HG03521 (cell line): Measurements from ENCODE around the gene MYRFL.
"Not testable (repeated sequence)": the region's sequence is repeated elsewhere in the genome, so short reads cannot be mapped to it uniquely, and the experiment has no call there.

Experiments used
- ATAC-seq: cut with Tn5 transposase; IDR thresholded peaks from one replicate; pipeline ENCODE4 v1.9.1; 2021; ENCODE audit warnings: mild to moderate bottlenecking, moderate library complexity; ENCODE audit not compliant: unreplicated experiment

Gene MYRFL

DNA sequence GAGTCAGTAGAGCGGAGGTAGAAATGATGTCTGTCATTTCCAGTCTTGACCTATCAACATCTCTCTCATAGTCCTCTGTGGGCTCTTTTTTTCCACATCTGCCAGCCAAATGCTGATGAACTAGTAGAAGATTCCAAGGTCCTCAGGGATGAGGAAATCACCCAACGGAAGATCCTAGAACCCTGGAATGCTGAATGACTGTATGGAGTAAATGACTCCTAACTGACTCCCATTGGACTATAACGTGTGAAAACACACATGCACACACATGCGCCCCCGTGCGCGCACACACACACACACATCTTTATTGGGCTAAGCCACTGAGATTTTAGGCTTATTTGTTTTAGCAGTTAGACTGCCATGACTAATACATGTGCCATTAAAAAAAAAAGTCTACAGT is 159.2 kb downstream of the MYRFL start:
- no peak for ATAC-seq

GRCh38 chr12:69985656-69986055 is 160.6 kb downstream of the MYRFL start:
- ATAC-seq = peak; percentile 83

DNA sequence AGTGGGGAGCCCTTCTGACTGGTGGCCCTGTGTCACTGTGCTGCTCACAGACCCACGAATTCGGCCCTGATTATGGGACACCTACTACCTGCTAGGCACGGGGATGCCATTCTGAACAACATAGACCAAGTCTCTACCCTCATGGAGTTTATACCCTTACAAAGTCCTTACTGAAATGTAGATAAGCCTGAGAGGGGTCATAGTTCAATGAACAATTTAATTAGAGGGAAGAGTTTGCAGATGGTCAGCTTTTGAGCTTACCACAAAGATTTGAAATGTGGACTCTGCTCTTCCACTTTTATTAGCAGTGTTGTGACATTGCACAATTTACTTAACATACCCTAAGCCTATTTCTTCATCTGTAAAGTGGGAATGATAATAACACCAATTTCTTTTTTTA is 161.1 kb downstream of the MYRFL start:
- ATAC-seq = no peak

DNA sequence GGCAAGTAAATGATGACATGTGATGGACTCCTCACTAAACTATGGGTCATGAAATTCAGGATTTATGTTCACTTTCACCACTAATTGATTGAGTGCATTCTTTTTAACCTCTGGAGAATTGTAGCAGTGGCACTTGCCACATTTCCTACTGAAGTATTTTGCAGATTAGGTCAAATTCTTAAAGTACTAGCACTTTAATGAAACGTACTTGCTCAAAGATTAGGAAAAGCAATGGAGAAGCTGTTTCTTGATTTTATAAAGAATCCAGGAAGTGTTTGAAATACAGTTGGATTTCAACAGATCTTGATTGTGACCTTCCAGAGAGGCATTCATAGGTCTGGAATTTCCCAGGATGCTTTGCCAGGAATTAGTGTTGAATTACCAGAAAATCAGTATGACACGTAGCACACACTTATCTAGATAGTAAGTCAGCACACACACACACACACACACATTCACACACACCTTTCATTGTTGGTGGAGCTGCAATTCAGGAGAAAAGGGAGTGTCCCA is 162.6 kb downstream of the MYRFL start:
- ATAC-seq = no peak

GRCh38 chr12:69988481-69989321 is 163.7 kb downstream of the MYRFL start:
- ATAC-seq = no peak

- no peak for ATAC-seq
These were observed 166.8 kb downstream of the MYRFL start for GRCh38 chr12:69991690-69992288.

GRCh38 chr12:69993433-69993832 is 168.4 kb downstream of the MYRFL start:
- ATAC-seq = no peak

GRCh38 chr12:69994086-69994485 is 169.1 kb downstream of the MYRFL start:
- ATAC-seq = not testable (repeated sequence)

- no peak for ATAC-seq
These were observed 169.7 kb downstream of the MYRFL start for GRCh38 chr12:69994724-69995173.

GRCh38 chr12:69996241-69996640 is 171.2 kb downstream of the MYRFL start:
- ATAC-seq = no peak

GRCh38 chr12:69996722-69997121 is 171.7 kb downstream of the MYRFL start:
- no peak for ATAC-seq

DNA sequence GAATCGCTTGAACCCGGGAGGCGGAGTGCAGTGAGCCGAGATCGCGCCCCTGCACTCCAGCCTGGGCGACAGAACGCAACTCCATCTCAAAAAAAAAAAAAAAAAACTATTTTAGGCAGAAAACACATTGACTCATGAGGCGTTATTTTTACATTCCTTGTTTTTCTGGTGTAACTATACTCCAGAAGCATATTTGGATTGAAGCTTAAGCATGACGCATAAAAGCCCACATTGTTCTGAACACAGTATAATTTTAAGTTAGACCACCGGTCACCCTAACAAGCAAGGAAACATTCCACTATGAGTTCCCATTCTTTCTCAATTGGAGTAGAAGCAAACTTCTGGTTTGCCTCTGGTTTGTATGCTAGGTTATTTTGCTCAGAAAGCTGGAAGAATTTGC is 173.0 kb downstream of the MYRFL start:
- ATAC-seq = no peak

GRCh38 chr12:69998922-69999321 is 173.9 kb downstream of the MYRFL start:
- no peak for ATAC-seq

- ATAC-seq = no peak
These were observed 174.5 kb downstream of the MYRFL start for GRCh38 chr12:69999561-69999960.

GRCh38 chr12:70002097-70002911 is 177.3 kb downstream of the MYRFL start:
- ATAC-seq = no peak

DNA sequence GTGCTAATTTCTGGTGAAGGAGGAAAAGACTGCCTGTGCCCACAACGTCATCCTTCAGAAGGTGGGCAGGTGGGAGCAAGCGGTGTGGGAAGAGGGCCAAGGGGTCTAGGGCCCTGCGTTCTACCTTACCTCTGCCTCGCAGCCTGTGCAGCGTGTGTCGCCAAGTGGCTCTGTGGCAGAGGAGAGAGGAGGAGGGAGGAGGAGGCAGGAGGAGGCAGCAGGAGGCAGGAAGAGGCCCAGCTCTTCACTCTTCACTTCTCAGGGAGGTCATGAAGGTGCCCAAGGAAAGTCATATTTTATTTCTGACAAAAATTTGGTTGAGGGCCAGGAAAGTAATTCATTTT is 177.9 kb downstream of the MYRFL start:
- ATAC-seq = no peak

DNA sequence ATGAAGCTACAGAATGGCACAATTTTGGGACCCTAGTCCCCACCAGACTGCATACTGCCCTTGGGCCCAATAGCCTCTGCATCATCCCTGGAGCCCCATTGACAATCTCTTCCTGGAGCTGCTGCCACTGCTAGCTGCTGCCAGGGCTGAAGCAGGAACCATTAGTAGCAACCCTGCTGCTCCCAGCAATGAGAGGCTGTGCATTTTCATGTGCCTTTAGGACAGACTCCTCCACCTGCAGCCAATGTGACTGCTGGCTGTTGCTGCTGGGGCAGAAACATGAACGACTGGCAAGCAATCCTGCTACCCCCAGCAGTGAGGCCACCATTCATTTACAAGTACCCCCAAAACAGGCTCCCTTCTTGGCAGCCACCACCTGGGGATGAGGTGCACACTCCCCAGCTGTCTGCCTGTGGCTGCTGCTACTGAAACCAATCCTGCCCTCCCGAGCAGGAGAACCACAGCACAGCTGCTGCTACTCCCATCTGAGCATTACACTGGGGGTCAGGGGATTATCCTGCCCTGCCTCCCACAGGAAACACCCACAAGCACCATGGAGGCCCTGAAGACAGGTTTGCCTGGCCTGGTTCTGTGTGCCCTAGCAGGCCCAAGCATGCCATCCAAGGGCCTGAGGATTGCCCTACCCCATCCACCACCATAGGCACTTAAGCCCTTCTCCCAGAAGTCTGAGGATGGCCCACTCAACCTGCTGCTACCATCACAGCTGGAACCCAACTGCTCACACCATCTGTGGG is 181.0 kb downstream of the MYRFL start:
- ATAC-seq = no peak

DNA sequence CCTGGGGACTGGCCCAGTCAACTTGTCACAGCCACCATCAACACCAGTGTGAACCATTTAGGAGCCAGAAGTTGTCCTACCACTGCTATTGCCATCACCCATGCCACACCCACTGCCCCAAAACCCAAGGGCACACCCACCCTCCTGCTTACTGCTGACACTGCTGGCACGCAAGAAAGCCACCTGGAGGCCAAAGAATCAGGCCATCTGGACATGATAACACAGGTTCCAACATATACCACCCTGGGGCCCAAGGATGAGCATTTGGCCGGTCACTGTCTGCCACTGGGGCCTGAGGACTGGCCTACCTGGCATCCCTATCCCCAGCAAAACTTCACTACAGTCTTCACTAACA is 181.6 kb downstream of the MYRFL start:
- ATAC-seq = no peak

DNA sequence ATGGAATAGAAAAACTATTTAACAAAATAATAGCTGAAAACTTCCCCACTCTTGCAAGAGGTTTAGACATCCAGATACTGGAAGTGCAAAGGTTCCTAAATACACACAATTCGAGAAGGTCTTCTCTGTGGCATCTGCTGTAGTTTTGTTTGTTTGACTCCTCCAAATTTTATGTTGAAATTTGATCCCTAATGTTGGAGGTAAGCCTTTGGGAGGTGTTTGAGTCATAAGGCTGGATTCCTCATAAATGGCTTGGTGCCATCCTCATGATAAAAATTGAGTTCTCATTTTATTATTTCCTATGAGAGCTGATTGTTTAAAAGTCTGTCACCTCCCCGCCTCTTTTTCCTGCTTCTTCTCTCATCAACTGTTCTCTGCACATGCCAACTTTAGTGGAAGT is 182.7 kb downstream of the MYRFL start:
- ATAC-seq = no peak
